GM12878 (cell line): ENCODE results near the gene TRAF7.

Experiments used
- EP300 ChIP-seq, 2 experiments: fragments of 150-350 bp in 1 of 2; IDR thresholded peaks; 2 replicates each; pipeline ENCODE4 v1.6.1; 2011 to 2012; ENCODE audit warnings: low read depth in 2 of 2, low read length in 2 of 2, borderline replicate concordance in 1 of 2, improper control_type of control experiment in 1 of 2, inconsistent platforms in 1 of 2; ENCODE audit not compliant: control insufficient read depth in 1 of 2
- HCFC1 ChIP-seq: fragments of 150-350 bp; IDR thresholded peaks from 2 replicates; pipeline ENCODE4 v1.6.1; 2014; ENCODE audit warnings: low read length
- HDAC6 ChIP-seq: fragments of 200-600 bp; sonication (generic); IDR thresholded peaks from one replicate; pipeline ENCODE4 v1.8.0; 2017; ENCODE audit warnings: antibody characterized with exemption; ENCODE audit not compliant: unreplicated experiment
- POLR2A ChIP-seq: IDR thresholded peaks from 2 replicates; pipeline ENCODE4 v1.6.1; 2011; ENCODE audit warnings: low read depth, mild to moderate bottlenecking, low read length
- SREBF1 ChIP-seq: IDR thresholded peaks from 2 replicates; pipeline ENCODE4 v1.6.1; 2012; ENCODE audit warnings: mild to moderate bottlenecking, low read length
- SREBF2 ChIP-seq: IDR thresholded peaks from 2 replicates; pipeline ENCODE4 v1.6.1; 2012; ENCODE audit warnings: mild to moderate bottlenecking, low read length
- TCF7 ChIP-seq: IDR thresholded peaks from 2 replicates; pipeline ENCODE4 v1.6.1; 2014; ENCODE audit warnings: antibody characterized with exemption, borderline replicate concordance
- ZNF274 ChIP-seq: IDR thresholded peaks from one replicate; pipeline ENCODE4 v1.8.0; 2011; ENCODE audit not compliant: insufficient read length, insufficient read depth
- TF ChIP-seq, protein P1 (sequence below): IDR thresholded peaks from 2 replicates; pipeline ENCODE4 v1.6.1; 2011; ENCODE audit warnings: low read depth, mild to moderate bottlenecking, low read length, moderate library complexity, borderline replicate concordance; ENCODE audit errors: extremely low read depth
- TF ChIP-seq, protein P2 (sequence below), 3 experiments: IDR thresholded peaks in 2 of 3; conservative IDR thresholded peaks in 1 of 3; 2 replicates each; pipeline ENCODE4 v1.5.1; 2011; ENCODE audit warnings: low read depth in 3 of 3, low read length in 3 of 3, mild to moderate bottlenecking in 3 of 3, control low read depth in 2 of 3, moderate library complexity in 2 of 3, inconsistent platforms in 1 of 3, mixed read lengths in 1 of 3; ENCODE audit not compliant: control insufficient read depth in 2 of 3, insufficient read depth in 1 of 3; ENCODE audit errors: extremely low read depth in 1 of 3

DNA sequence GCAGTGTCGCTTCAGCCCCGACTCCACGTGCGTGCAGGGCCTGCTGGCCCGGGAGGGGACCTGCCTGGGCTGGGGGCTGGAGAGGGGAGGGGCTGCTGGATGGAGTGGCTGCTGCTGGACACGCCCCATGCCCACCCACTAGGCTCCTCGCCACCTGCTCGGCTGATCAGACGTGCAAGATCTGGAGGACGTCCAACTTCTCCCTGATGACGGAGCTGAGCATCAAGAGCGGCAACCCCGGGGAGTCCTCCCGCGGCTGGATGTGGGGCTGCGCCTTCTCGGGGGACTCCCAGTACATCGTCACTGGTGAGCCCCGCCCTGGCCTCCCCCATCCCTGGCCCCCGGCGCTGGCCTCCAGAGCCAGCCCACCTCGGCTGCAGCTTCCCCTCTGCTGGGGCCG lies 52.7 kb downstream of the TRAF7 start:
- no peak for TF ChIP-seq ZNF274
- no peak for TF ChIP-seq SREBF2
- TF ChIP-seq POLR2A: no peak
- TF ChIP-seq, protein P1, sequence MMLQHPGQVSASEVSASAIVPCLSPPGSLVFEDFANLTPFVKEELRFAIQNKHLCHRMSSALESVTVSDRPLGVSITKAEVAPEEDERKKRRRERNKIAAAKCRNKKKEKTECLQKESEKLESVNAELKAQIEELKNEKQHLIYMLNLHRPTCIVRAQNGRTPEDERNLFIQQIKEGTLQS: no peak
- TF ChIP-seq EP300 (IDR thresholded peaks at IDR 0.05; ENCODE audit: borderline replicate concordance in 1 of 2, control insufficient read depth in 1 of 2, low read depth in 2 of 2, low read length in 2 of 2): no peak
- no peak for TF ChIP-seq HCFC1
- no peak for TF ChIP-seq TCF7
- TF ChIP-seq, protein P2, sequence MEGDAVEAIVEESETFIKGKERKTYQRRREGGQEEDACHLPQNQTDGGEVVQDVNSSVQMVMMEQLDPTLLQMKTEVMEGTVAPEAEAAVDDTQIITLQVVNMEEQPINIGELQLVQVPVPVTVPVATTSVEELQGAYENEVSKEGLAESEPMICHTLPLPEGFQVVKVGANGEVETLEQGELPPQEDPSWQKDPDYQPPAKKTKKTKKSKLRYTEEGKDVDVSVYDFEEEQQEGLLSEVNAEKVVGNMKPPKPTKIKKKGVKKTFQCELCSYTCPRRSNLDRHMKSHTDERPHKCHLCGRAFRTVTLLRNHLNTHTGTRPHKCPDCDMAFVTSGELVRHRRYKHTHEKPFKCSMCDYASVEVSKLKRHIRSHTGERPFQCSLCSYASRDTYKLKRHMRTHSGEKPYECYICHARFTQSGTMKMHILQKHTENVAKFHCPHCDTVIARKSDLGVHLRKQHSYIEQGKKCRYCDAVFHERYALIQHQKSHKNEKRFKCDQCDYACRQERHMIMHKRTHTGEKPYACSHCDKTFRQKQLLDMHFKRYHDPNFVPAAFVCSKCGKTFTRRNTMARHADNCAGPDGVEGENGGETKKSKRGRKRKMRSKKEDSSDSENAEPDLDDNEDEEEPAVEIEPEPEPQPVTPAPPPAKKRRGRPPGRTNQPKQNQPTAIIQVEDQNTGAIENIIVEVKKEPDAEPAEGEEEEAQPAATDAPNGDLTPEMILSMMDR (IDR thresholded peaks at IDR 0.05 in 2 of 3, conservative IDR thresholded peaks at IDR 0.05 in 1 of 3; ENCODE audit: control insufficient read depth in 2 of 3, extremely low read depth in 1 of 3, insufficient read depth in 1 of 3, low read depth in 3 of 3, low read length in 3 of 3): no peak
- TF ChIP-seq SREBF1: no peak
- no peak for TF ChIP-seq HDAC6
